Stimulated activated naive CD4-positive, alpha-beta T cell (primary cell): ENCODE data around the gene EFCAB3.
"Not testable (repeated sequence)": the region's sequence is repeated elsewhere in the genome, so short reads cannot be mapped to it uniquely, and the experiment has no call there.

Experiments used
- DNase-seq, 6 experiments: peaks; one replicate each; lab custom pipeline; 2025; lab: John Stamatoyannopoulos, UW

EFCAB3 gene

DNA sequence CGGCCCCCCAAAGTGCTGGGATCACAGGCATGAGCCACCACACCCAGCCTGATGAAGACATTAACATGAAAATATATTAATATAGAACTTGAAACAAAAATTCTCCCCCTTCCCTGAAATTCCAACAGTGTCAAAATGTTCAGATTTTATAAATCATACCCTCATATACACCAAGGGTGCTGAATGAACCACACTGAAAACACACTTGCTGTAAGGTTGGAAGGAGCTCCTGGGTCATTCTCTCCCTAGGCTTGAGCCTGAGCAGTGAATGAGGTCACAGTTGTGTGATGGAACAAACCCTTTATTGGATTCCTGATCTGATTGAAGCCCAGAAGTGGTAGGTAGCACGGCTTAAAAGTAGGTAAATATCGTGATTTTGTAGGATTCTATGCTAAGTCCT lies at the start of gene EFCAB3:
Gene EFCAB3, plus strand, starts transcription at position 301 of the 400 bp plus-strand sequence. CDS start 2,427 bp downstream, outside the sequence.
- DNase-seq, result no peak

DNA sequence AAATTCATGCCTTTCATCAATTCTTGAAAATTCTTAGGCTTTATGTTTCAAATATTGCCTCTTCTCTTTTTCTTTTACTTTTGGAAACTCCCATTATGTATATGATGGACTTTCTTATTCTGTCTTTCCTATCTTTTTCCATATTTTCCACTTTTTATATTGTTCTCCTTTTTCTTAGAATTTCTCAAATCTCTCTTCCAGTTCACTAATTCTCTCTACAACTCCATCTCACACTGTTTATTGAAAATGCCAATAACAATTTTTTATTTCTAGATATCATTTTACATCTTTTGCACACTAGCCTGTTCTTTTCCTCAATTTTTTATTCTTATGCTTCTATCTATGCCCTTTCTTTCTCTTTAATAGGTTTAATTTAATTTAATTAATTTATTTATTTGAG lies 43.8 kb upstream of the EFCAB3 start:
- no peak for DNase-seq

DNA sequence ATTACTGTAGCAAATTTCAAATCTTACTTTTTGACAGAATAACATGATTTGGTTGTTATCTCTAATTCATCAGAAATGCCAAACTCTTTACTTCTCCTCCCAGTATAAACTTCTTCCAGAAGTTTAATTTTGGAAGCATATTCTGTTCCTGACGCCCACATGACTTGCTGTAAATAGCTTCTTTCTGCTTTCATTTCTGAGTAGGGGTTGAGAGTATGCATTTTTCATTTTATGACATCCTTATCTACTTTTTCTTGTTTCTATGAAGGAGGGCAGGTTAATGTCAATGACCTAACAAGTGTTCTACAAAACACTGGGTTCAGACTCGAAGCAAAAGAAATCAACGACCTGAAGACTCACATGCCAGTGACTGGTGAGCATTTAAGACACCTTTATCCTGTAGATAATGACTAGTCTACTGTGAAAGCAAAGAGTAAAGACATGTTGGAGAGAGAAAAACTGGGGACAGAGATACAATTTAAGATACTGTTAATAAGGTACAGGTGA lies 36.5 kb upstream of the EFCAB3 start:
- no peak for DNase-seq

DNA sequence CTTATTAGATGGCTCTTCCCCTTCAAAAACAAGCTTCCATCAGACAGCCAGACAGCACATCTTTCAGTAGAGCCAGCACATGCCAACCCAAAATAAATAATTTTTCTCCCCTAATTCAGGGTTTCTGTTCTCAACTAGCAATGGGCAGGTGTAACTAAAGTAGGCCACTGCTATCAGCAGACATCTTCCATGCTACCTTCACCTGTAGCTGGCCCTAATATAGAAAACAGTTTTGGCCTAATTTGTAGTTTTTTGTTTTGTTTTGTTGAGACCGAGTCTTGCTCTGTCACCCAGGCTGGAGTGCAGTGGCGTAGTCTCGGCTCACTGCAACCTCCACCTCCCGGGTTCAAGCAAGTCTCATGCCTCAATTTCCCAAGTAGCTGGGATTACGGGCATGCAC lies 29.2 kb upstream of the EFCAB3 start:
- DNase-seq, result no peak

DNA sequence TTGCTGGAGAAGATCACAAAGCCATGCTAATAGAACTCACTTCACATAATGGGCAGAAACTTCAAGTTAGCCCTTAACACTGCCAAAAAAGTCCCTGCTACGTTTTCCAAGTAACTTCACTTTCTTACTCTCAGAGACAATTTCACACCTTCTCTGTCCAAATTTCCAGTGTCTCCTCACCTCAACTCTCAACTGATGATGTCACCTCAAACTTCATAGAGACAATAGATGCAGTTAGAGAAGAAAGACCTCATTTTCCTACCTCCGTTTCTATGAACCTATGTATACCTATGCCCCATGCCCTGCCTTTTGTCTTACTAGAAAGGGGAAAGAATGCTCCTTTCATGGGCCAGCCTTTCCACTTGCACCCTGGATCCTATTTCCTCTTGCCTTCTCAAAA lies 14.2 kb upstream of the EFCAB3 start:
- DNase-seq, result no peak

DNA sequence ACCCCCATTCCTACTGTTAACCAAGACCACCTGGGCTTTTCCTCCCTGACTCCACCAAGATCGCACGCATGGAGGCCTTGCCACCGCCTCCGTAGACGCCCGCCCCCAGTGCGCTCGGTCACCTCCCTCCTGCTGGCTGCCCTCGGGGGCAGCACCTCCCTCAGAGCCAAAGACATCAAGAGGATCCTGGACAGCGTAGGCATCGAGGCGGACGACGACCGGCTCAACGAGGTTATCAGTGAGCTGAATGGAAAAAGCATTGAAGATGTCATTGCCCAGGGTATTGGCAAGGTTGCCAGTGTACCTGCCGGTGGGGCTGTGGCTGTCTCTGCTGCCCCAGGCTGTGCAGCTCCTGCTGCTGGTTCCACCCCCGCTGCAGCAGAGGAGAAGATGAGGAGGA lies 1.2 kb downstream of the EFCAB3 start:
- DNase-seq, result no peak

DNA sequence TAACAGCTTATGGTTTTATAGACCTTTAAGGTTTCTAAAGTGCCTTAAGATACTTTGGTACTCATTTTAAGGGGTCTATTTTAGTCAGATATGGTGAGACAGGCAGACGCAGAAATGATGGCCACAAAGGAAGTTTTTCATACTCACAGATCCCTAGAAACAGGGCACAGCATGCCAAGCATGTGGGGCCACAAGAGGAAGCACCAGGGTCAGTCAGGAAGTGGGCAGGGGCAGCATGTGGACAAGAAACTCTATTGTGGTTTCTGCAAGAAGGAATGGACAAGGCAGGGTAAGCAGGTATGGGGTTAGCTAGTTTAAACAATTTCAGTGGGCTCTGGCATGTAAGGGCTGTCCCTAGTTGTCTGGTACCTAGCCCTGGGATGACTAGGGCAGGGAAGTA lies 8.5 kb downstream of the EFCAB3 start:
- no peak for DNase-seq

DNA sequence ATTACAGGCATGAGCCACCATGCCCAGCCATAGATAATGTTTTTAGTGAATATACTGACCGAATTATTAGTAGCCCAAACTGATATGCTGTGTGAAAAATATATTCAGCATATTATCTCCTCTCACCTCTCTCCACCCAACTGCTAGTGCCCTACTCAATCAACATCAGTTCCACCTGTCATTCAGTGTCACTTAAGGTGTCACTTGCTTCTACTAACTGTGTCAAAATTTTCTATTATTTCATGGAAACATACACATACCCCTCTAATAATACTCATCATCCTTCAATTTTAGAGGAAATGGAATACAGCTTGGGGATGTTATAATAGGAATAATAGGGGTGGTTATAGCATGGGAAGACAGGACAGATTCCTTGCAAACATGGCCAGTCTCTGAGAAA lies 12.6 kb downstream of the EFCAB3 start:
- DNase-seq, result no peak

DNA sequence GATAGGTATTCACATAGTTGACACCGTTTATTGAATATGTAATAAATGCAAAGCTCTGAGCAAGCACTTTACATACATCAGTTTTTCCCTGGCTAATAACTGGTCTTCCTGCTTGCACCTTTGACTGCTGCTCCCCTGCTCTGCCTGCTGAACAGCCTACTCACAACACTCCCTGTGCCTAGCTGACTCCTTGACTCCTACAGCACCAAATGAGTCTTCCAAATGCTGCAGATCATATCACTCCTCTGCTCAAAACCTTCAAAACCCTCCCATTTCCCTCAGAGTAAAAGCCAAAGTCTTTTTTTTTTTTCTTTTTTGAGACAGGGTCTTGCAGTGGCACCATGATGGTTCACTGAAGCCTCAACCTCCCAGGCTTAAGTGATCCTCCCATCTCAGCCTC lies 18.5 kb downstream of the EFCAB3 start:
- DNase-seq, result no peak

DNA sequence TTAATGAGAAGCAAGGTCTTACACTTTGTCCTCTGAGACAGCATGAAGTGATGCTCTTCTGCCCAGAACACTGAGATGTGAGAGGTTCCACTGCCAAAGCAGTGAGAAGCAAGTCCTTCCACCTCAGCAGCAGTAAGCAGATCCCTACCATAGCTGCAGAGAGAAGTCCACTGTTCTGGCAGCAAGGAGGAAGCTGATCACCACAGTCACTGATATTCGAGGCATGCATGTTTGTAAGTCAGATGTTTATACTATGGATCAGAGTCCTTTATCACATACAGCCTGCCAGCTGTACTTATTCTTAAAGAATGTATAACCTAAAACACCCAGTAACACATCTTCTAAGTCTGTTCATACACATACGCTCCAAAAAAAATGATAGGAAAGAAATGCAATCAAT lies 25.1 kb downstream of the EFCAB3 start:
- DNase-seq, result no peak

DNA sequence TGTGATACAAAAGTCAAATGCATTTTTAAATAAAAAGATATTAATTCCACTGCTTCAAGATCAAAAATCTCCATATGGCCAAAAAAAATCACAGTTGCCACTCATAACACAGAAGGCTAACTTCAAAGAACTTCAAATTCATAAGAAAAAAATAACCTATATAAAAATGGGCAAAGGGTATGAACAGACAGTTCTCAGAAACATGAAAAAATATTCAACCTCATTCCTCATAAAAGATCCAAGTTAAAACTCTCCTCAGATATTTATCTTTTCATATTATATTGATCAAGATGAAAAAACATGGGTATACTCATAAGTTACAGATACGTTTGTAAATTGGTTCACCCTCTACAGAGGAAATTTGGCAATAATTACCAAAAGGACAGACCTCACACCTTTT lies 32.7 kb downstream of the EFCAB3 start:
- DNase-seq, result not testable (repeated sequence)

DNA sequence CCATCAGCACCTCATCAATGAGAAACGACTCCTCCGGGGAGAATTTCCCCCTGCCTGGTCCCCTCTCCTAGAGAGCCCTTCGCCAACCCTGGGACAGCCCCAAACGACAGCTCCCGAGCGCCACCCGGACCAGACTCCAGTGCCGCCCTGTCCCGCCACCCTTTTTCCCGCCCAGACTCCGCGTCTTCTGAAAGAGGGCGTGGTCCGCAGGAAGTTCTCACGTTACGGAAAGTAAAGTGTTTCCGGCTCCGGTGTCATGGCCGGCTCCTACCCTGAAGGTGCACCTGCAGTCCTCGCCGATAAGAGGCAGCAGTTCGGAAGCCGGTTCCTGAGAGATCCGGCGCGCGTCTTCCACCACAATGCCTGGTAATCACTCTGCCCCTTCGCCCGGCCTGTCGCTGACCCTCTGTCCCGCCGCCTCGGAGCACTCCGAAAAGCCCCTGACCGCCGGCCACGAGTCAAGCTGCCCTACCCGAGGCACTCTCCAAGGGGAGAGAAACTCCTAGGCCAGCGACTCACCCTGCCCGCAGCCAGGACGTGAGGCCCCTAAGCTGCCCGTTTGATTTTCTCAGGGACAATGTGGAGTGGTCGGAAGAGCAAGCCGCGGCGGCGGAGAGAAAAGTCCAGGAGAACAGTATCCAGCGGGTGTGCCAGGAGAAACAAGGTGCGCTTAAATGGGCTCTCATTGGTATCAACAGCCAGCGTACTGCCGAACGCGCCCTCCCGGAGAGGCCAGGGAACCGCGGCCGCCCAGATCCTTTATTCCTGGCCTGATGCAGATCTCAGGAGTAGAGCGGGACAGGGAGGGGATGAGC lies 43.5 kb downstream of the EFCAB3 start, which contains the start of gene METTL2A:
Gene METTL2A, plus strand, starts transcription at position 251 of the 815 bp plus-strand sequence. Its CDS starts 6 bp downstream, at position 257.
- DNase-seq, result peak; percentile 64 to 85 (median 78)

DNA sequence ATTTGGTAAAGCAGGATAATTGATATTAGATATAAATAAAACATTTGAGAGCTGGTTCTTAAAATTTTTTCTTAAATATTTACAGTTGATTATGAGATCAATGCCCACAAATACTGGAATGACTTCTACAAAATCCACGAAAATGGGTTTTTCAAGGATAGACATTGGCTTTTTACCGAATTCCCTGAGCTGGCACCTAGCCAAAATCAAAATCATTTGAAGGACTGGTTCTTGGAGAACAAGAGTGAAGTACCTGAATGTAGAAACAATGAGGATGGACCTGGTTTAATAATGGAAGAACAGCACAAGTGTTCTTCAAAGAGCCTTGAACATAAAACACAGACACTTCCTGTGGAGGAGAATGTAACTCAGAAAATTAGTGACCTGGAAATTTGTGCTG lies 45.9 kb downstream of the EFCAB3 start:
- not testable (repeated sequence) for DNase-seq

DNA sequence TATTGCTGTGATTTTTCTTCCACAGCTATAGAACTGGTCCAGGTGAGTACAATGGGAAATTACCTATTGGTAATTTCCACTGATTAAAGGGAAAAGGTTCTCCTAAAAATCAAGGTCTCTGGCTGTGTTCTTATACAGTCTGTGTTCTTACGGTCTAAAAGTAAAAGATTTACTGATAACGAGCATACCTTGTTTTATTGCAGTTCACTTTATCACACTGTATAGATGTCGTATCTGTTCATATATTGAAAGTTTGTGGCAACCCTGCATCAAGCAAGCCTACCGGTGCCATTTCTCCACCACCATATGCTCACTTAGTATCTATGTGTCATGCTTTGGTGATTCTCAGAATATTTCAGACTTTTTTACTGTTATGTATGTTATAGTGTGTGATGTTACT lies 54.9 kb downstream of the EFCAB3 start:
- not testable (repeated sequence) for DNase-seq

DNA sequence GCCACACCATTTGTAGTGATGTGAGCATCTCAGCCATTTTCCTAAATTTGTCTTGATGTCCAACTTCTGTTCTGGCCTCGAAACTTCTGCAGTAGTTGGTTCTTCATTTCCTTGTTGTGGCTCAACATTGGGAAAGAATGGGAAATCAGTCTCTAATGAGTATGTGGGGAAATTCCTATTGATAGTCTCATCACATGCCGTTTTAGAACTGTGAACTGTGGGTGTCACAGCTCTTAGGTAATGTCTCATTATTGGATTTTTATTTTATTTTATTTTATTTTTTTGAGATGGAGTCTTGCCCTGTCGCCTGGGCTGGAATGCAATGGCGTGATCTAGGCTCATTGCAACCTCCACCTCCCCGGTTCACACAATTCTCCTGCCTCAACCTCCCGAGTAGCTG lies 60.8 kb downstream of the EFCAB3 start:
- DNase-seq, result not testable (repeated sequence)

DNA sequence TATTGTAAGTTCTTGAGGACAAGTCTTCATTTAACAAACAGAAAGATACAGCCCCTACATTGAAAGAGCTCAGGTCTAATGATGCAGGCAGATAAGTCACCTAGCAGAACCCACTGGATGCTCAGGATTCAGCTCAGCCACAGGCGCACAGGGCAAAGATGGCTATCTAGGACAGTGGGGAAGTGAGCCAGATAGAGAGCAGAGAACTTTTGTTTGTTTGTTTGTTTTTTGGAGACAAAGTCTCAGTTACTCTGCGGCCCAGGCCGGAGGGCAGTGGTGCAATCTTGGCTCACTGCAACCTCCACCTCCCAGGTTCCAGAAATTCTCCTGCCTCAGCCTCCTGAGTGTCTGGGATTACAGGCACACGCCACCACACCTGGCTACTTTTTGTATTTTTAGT lies 63.7 kb downstream of the EFCAB3 start:
- no peak for DNase-seq

DNA sequence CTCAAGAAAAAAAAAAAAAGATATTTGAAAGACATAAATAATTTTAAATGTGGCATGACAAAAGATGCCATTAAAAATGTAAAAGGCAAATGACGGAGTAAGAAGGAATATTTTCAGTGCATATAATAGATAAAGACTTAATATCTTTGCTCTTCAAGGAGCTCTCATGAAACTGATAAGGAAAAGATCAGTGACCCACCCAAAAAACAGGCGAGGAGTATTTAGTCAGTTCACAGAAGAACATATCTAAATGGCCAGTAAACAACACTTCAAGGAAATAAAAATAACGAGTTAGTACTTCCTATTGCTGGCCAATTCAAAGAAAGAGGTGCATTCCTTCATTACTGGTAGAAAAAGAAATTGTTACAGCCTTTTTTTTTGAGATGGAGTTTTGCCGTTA lies 65.4 kb downstream of the EFCAB3 start:
- not testable (repeated sequence) for DNase-seq

DNA sequence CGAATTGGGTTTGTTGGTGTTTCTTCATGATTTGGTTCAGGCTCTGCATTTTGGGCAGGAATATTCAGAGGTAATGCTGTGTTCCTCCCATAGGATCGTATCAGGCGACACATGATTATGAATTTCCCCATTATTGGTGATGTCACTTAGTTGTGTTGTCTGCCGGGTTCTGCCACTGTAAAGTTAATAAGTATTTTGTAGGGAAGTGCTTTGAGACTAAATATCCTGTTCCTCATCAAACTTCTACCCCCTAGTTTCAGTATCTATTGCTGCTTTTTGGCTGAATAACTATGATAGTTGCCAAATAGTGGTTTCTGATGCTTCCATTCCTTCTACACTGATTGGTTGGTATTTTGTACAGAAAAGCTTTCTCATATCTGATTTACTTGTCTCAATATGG lies 71.8 kb downstream of the EFCAB3 start:
- not testable (repeated sequence) for DNase-seq

DNA sequence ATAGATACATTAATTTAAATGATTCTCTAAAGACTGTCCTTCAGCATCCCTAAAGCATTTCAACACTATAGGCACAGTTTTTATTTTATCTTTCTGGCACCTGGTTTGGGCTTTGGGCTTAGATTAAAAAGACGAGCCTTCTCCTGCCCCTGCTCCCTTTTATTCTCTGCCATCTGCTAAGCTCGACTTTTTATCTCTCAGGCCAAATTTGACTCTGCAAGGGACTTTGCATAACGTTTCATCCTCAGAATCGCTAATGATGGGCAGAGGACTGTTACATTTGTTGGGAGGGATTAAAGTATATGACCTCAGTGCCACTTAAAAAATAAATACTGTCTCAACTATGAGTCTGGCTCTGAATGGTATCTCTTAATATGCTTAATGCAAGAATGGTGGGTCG lies 72.7 kb downstream of the EFCAB3 start:
- not testable (repeated sequence) for DNase-seq

DNA sequence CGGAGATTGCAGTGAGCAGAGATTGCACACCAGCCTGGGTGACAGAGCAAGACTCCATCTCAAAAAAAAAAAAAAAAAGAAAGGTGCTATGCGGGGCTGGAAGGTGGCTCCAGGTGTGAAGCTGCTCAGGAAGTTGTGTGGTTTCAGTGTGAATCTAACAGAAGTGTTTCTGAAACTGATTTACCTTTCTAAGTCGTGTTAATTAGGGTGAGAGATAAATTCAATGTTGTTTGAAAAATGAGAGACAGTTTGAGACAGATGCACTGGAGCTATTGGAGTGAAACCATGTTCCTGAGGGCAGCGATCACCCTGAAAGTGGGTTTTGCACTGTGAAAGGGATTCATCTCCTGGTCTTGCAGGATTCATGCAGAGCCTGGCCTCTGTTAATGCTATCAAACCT lies 73.3 kb downstream of the EFCAB3 start:
- DNase-seq, result not testable (repeated sequence)

DNA sequence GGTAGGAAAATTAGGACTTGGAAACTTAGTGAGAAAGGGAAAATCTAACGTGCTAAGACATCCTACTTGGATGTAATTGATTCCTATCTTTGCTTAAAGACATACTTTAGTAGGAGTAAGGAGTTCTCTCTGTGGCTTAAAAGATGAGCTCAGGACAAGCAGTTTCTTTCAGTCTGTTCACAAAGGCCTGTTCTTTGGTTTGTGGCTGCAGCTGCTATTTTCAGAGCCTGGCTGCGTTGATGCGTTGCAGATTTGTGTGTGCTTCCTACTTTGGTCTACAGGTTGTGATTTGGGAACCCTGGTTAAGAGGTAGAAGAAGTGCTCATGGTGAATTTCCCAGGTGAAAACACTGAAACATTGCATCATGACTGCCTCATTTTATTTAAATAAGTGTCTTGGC lies 73.8 kb downstream of the EFCAB3 start:
- not testable (repeated sequence) for DNase-seq

DNA sequence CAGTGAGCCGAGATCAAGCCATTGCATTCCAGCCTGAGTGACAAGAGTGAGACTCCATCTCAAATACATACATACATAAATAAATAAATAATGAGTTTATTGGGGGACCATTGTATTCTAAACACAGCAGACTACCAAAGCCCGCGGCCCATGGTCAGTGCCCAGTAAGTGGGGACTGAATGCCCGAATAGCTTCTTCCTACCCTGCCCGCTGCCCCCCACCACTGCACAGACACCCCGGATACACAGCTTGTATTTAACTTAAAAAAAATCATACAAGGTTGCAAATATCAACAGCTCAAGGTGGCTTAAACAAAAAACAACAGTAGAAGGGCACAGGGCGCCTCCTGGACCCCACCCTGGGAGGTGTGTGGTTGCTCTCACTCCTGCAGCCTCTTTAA lies 75.7 kb downstream of the EFCAB3 start:
- no peak for DNase-seq

DNA sequence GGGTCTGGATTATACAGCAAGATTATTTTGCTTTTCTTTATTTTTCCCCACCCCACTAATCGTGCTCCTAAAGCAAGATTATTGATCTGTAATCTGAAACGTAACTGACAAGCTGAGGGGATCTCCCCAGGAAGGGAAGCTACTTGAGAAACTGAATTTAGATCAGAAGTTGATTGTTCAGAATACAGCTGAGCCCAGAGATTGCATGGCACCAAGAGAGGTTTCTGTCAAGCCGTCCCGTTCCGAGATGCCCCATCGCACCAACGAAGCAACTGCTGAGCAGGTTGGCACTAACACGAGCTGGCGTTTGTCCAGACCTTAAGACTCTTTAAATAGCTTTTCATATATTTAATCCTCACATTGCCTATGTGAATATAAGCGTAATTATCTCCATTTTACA lies 78.1 kb downstream of the EFCAB3 start:
- DNase-seq, result not testable (repeated sequence)

DNA sequence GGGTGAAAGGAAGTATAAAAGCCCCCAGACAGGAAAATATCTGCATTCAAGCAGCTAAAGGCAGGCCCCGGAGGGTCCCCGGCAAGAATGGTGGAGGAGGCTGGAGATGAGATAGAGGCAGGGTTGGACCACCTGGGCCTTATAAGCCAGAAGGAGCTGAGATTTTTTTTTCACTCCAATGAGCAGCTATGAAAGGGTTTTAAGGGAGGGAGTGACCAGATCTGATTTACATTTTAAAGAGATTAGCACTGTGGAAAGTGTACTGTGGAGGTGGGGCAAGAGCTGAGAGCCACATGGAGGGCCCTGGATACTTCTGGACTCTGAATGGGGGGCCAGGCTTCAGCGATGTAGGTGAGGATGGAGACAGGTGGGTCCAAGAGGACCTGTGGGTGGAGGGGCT lies 84.1 kb downstream of the EFCAB3 start:
- not testable (repeated sequence) for DNase-seq
